ENCODE measurements around the gene YY1.

DNA sequence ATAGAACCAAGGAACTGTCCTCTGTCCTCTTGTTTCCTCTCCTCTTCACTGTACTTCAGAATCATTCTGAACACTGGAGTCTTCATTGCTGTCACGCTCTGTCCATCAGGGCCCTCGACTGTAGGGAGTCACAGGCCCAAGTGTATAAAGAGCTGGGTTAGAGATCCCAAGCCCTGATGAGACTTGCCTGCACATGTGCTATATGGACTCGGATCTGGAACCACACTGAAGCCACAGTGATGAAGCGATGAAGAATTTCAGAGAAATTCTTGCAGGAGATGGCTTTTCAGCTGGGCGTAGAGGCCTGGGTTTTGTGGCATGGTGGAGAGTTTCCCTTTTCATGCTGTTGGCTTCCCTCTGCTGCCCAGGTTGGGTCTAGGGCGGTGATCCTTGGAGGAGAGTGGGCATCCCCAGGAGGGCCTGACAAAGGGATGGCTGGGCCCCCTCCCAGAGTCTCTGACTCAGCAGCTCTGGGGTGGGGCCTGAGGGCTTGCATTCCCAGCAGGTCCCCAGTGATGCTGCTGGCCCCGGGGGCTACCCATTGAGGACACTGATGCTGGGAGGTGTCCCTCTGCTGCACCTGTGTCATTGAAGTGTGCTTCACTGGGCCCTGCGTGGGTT lies 39.6 kb upstream of the YY1 start:
- TF ChIP-seq, protein P1, sequence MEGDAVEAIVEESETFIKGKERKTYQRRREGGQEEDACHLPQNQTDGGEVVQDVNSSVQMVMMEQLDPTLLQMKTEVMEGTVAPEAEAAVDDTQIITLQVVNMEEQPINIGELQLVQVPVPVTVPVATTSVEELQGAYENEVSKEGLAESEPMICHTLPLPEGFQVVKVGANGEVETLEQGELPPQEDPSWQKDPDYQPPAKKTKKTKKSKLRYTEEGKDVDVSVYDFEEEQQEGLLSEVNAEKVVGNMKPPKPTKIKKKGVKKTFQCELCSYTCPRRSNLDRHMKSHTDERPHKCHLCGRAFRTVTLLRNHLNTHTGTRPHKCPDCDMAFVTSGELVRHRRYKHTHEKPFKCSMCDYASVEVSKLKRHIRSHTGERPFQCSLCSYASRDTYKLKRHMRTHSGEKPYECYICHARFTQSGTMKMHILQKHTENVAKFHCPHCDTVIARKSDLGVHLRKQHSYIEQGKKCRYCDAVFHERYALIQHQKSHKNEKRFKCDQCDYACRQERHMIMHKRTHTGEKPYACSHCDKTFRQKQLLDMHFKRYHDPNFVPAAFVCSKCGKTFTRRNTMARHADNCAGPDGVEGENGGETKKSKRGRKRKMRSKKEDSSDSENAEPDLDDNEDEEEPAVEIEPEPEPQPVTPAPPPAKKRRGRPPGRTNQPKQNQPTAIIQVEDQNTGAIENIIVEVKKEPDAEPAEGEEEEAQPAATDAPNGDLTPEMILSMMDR (IDR thresholded peaks at IDR 0.05; ENCODE audit: low read depth, low read length), result no peak
- TF ChIP-seq POLR2A (IDR thresholded peaks at IDR 0.05; ENCODE audit: extremely low read depth, insufficient read length), result no peak
- TF ChIP-seq MAX (IDR thresholded peaks at IDR 0.05; ENCODE audit: low read depth, low read length), result no peak
- TF ChIP-seq MYC (IDR thresholded peaks at IDR 0.05; ENCODE audit: low read depth, low read length), result no peak
